Liver (tissue), 3 donors: ENCODE measurements around the gene KCTD16.

Experiments used
- EGR1 ChIP-seq, 2 donors: IDR thresholded peaks; 2 replicates each; pipeline ENCODE4 v1.6.1; 2016 to 2018; ENCODE audit warnings: antibody characterized with exemption in 2 of 2, low read depth in 2 of 2
- JUND ChIP-seq, 2 donors: IDR thresholded peaks; 2 replicates each; pipeline ENCODE4 v1.6.1; 2016; ENCODE audit warnings: antibody characterized with exemption in 2 of 2
- TAF1 ChIP-seq: conservative IDR thresholded peaks from 2 replicates; pipeline ENCODE4 v1.6.1; 2016; ENCODE audit warnings: antibody characterized with exemption, mild to moderate bottlenecking
- YY1 ChIP-seq: IDR thresholded peaks from 2 replicates; pipeline ENCODE4 v1.6.1; 2016; ENCODE audit warnings: antibody characterized with exemption, mild to moderate bottlenecking
- TF ChIP-seq, protein P1 (sequence below): fragments of 150-350 bp; IDR thresholded peaks from 2 replicates; pipeline ENCODE4 v1.5.1; 2017; ENCODE audit warnings: improper control_type of control experiment, low read depth, low read length; ENCODE audit not compliant: missing input control
- TF ChIP-seq, protein P2 (sequence below): IDR thresholded peaks from 2 replicates; pipeline ENCODE4 v1.6.1; 2016; ENCODE audit warnings: antibody characterized with exemption
- donor health status: healthy.
- donor health status: healthy.

DNA sequence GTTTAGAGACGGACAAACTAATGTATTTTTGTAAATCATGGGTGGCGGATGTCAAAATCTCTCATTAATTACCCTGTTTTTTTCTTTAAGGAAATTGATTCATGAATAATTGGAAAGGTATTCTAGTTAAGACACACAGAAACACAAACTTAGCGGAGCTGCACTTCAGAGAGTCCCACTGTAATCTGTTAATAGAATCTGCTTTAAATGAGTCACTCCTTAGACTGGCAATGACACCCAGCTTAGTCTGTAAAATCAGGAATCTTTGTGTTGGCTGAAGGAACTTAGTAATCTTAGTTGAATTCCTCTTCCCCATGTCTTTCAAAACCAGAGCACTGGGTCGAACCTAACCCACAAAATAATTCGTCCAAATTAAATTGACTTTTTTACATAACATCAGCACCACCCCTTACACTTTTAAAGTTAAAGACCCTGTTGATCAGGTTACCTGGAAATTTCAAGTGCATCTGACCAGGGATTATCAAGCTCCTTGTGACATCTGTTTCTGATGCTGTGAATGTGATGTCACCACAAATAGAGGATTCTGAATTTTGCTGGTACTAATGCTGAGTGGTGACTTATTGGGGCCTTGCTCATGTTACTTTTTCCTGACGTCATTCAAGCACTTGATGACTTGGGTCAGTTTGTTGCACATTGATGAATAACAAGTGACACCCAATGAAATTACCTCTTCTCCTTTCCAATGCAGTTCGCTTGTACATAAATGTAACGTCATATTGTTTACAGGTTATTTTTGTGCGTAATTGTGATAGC, 313.6 kb downstream of the KCTD16 start:
- TF ChIP-seq, protein P1, sequence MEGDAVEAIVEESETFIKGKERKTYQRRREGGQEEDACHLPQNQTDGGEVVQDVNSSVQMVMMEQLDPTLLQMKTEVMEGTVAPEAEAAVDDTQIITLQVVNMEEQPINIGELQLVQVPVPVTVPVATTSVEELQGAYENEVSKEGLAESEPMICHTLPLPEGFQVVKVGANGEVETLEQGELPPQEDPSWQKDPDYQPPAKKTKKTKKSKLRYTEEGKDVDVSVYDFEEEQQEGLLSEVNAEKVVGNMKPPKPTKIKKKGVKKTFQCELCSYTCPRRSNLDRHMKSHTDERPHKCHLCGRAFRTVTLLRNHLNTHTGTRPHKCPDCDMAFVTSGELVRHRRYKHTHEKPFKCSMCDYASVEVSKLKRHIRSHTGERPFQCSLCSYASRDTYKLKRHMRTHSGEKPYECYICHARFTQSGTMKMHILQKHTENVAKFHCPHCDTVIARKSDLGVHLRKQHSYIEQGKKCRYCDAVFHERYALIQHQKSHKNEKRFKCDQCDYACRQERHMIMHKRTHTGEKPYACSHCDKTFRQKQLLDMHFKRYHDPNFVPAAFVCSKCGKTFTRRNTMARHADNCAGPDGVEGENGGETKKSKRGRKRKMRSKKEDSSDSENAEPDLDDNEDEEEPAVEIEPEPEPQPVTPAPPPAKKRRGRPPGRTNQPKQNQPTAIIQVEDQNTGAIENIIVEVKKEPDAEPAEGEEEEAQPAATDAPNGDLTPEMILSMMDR: no peak
- TF ChIP-seq YY1: no peak
- TF ChIP-seq, protein P2, sequence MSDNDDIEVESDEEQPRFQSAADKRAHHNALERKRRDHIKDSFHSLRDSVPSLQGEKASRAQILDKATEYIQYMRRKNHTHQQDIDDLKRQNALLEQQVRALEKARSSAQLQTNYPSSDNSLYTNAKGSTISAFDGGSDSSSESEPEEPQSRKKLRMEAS: no peak
- TF ChIP-seq TAF1: no peak
- TF ChIP-seq JUND (IDR thresholded peaks at IDR 0.05): no peak
- no peak for TF ChIP-seq EGR1 (IDR thresholded peaks at IDR 0.05; ENCODE audit: low read depth in 2 of 2)
